ENCODE measurements around the gene IGF2BP2.

DNA sequence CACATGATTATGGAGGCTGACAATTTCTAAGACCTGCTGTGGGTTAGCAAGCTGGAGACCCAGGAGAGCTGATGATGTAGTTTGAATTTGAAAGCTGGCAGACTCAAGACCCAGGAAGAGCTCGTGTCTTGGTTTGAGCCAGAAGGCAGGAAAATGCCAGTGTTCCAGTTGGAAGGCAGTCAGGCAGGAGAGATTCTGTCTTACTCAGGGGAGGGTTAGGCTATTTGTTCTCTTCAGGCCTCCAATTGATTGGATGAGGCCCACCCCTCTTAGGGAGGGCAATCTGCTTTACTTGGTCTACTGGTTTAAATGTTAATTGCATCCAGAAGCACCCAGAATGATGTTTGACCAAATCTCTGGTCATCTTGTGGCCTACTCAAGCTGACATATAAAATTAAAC, 40.4 kb upstream of the IGF2BP2 start:
- TF ChIP-seq POLR2A (IDR thresholded peaks at IDR 0.05): no peak
- TF ChIP-seq, protein P1, sequence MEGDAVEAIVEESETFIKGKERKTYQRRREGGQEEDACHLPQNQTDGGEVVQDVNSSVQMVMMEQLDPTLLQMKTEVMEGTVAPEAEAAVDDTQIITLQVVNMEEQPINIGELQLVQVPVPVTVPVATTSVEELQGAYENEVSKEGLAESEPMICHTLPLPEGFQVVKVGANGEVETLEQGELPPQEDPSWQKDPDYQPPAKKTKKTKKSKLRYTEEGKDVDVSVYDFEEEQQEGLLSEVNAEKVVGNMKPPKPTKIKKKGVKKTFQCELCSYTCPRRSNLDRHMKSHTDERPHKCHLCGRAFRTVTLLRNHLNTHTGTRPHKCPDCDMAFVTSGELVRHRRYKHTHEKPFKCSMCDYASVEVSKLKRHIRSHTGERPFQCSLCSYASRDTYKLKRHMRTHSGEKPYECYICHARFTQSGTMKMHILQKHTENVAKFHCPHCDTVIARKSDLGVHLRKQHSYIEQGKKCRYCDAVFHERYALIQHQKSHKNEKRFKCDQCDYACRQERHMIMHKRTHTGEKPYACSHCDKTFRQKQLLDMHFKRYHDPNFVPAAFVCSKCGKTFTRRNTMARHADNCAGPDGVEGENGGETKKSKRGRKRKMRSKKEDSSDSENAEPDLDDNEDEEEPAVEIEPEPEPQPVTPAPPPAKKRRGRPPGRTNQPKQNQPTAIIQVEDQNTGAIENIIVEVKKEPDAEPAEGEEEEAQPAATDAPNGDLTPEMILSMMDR (IDR thresholded peaks at IDR 0.05): no peak

Data from esophagus squamous epithelium (tissue), 4 donors.